HG03558 (cell line): ENCODE results near the gene PCNA.

ENCODE experiments used
- ATAC-seq: cut with Tn5 transposase; IDR thresholded peaks from one replicate; pipeline ENCODE4 v1.9.1; 2021; ENCODE audit warnings: moderate number of reproducible peaks; ENCODE audit not compliant: unreplicated experiment; ENCODE audit errors: extremely low read depth

The PCNA gene

DNA sequence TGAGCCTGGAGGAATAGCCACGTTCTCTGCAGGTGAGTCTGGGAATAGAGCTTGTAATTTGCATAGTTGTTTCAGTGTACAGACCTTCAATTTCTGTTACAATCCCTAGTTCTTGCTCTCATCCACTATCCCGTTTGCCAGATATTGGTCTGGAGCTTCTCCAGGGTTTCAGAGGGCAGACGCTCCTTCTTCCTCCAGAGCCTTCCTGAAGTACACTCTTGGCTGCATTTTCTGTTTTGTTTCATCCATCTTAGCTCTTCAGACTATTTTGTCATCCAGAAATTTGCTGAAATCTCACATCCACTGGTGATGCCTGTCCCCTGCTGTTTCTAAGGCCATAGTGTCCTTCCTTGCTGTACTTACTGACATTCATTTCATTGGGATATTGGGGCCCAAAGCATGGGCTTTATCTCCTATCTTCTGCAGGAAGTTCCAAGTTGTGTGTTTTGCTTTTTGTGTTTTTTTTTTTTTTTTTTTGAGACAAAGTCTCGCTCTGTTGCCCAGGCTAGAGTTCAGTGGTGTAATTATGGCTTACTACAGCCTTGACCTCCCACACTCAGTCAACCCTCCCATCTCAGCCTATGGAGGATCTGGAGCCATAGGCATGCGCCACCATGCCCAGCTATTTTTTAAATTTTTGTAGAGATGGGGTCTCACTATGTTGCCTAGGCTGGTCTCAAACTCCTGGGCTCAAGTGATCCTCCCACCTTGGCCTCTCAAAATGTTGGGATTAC is 25.8 kb upstream of the PCNA start:
- no peak for ATAC-seq

DNA sequence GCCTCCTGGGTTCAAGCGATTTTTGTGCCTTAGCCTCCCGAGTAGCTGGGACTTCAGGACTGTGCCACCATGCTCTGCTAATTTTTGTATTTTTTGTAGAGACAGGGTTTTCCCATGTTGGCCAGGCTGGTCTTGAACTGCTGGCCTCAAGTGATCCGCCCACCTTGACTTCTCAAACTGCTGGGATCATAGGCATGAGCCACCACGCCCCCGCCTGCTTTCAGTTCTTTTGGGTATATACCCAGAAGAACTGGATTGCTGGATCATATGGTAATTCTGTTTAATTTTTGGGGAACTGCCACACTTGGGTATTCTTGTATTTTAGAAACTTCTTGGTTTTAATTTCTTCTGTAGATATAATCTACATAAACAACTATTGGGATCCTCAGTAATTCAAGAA is 24.1 kb upstream of the PCNA start:
- no peak for ATAC-seq

DNA sequence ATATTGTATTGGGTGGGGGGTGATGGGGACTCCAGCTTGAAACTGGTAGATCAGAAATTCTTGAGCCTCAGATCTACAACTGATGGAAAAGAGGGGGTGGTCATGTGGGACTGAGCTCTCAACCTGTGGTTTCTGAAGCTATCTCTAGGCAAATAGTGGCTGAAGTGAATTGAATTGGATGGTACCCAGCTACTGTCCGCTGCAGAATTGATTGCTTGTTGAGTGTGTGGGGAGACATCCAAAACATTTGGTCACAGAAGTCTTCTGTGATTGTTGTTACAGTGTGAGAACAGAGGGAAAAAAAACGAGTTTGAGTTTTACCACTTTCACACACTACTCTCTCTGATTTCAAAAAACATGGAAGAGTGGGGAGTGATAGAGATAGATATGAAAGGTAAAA is 21.9 kb upstream of the PCNA start:
- ATAC-seq, result no peak

DNA sequence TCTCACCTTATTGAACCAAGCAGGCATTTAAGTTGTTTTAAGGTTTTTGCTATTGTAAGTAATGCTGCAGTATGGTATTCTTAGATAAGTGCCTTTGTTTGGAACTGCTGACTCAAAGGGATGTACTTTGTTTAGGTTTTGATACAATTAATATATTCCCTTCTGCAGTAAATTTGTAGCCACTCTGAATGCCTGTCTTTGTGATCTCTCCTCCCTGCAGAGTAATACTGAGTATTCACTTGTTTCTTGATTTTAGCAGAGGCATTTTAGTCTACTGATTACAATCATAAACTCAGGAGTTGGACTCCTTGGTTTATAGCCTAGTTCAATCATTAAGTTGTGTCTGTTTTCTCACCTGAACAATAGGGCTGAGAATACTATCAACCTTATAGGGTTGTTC is 20.4 kb upstream of the PCNA start:
- no peak for ATAC-seq

DNA sequence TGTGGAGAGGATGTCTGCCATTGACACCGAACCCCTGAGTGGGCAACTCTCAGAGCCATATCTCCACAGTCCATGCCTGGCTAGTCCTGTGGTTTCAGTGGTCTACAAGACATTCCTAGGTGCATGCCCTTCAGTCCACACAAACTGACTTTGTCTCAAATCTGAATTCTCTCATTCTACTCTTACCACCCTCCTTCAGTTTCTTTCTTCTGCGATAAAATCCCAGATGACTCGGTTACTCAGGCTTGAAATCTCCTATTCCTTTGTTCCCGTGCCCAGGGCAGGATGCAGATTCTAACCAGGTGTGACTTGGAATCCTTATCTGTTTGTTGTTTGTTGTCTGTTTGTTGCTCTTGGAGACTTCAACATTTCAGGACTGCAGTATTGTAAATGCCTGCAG is 16.3 kb upstream of the PCNA start:
- ATAC-seq, result no peak

DNA sequence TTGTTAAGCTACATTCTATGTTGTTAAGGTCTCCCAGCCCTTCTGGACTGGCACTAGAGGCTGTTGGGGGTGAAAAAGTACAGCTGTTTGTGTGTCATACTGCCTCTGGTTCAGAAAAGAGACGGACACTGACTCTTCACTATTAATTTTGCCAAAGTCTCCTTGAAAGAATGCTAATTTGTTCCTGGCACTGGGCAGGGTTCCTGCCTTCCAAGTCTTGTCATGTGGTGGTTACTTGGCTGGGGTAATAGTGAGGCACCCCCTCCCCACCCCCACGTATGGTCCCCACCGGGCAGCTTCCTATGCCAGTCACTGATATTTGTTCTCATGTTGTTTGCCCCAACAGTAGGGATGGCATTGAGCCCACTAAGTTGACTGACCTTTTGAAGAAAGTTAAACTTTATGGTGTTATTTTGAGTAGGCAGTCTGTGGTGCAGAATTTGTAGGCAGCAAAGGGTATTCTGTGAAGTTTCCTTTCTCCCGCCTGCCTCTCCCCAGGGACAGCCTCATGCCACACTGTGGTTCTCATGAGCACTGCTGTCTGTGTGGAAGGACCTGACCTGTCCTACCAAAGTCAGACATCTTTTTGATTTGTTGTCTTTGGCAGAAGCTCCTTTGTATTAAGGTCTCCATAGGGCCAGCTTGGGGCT is 15.7 kb upstream of the PCNA start:
- no peak for ATAC-seq

DNA sequence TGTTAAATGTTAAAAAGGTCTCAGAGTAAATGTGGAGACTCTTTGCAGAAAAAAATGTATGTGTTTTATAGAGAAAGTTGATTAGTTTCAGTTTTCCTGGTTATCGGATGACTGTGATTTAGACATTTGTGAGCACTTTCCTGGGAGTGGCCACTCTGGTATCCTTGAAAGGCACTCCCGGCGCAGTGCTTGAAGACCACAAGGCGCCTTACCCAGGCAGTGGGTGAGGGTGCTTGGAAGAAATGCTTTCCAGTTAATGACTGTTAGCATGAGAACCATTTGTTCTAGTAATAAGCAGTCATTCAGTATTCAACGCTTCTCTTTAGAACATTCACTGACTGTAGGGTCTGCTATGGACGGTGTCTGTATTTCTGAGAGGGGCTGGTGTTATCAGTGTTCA is 14.2 kb upstream of the PCNA start:
- no peak for ATAC-seq

DNA sequence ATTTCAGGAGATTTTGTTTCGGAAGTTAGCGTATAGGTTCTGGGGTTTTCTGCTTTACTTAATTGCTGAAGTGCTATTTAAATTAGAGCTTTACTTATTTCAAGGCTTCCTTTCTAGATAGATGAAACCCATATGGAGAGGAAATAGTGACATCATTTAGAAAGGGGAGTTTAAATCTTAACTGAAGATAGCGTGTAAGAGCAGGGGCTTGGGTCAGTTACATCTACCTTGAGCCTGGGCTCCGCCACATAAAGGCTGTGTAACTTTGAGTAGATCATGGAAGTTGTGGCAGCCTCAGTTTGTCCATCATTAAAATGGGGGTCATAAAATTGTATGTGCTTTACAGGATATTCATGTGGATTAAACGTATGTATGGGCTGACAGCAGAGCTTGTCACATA is 11.7 kb upstream of the PCNA start:
- no peak for ATAC-seq

DNA sequence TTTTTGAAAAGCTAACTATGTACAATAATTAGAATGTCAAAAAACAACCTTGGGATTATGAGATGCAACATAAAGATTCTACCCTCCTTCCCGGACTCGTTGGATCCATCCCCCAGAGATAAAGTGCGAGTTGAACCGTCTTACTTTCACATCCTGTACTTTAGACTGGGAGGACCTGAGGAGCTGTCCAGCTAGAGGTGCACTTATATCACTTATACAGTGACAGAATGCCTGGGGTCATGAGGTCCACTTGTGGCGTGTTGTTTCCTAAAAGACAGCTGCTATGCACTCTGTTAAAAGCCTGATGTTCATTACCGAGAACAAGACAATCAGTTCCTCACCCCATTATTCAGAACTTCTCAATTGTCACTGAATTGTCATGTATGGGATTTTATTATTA is 9.1 kb upstream of the PCNA start:
- no peak for ATAC-seq

DNA sequence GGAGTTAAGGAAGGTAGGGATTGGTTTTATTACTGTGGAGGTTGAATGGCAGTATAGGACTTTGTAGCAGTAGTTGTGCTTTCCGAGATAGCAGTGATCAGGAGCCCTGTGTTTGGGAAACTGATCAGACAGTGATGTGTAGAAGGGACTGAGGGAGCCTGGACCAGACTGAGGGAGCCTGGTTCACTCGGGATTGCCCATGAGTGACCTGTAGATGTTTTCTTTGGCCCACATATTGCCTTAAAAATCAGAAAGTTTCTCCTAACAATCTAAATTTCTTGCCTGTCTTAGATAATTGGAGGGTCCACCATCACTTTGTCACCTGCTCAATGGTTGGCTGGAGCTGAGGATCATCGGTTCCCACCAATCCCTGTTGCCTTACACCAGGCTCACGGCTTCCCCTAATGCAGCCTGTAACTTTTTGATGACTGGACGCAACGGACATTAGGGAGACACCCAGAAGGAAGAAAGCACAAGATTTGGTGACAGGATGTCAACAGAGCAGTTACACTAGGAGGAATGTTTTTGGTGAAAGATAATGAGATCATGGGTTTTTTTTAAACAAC is 8.2 kb upstream of the PCNA start:
- ATAC-seq, result no peak

DNA sequence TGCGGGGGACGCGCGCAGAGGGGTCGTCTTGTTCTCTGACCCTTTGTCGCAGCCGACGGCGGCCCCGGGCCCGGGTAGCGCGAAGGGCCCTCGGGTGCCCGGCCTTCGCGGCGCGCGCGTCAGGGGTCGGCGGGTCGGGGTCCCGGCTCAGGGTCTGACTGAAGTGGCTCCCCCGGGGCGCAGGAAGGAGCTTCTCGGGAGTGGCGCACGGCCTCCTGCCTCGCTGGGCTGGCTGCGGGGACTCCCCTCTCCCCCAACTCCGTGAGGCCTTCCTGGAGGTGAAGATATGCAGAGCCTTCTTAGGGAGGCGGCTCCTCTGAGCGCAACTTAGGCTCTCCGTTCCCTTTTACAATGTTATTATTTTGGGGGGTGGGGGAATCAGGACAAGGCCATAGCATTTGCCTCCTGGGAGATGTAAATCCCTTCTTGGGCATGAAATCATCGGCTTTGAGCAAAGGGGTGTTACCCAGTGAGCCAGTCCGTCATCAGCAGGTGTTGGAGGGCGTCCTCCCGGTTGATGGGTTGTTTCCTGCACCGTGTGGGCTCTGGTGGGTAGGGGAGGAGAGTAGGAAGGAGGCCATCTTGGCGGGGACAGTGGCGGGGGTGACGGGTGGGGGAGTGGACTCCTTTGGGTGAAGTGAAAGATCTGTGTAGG is 7.6 kb upstream of the PCNA start:
- ATAC-seq, result peak; percentile 8

DNA sequence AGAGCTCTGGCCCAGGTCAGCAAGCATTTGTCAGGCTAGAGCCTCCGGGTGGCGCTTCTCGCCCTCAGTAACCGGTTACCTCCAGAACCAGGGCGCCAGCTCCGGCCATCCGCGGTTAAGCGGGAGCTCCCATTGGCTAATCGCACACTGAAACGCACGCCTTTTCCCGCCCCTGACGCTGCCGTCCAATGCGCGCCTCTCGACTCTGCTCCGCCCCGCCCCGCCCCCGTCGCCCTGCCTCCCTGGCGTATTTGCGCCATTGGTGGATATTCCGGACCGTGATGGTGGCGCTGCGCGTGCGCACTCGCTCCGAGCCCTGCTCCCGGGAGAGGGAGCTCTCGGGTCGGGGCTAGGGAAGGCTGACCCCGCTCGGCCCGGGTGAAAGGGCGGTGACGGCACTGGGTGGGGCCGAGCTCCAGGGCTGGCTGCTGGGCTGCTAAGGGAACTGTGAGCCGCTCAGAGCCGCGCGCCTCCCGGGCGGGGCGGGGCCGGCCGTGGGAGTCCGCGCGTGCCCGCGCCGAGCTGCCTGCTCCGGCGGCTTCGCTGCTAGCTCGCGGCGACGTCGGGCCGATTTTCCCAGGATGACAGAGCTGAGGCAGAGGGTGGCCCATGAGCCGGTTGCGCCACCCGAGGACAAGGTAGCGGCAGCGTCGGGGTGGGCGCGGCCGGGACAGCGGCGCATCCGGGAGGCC is 6.9 kb upstream of the PCNA start, which contains the start of gene CDS2:
Gene CDS2, plus strand, starts transcription at position 497 of the 692 bp plus-strand sequence. Its CDS starts 85 bp downstream, at position 582.
- peak; percentile 65 for ATAC-seq

DNA sequence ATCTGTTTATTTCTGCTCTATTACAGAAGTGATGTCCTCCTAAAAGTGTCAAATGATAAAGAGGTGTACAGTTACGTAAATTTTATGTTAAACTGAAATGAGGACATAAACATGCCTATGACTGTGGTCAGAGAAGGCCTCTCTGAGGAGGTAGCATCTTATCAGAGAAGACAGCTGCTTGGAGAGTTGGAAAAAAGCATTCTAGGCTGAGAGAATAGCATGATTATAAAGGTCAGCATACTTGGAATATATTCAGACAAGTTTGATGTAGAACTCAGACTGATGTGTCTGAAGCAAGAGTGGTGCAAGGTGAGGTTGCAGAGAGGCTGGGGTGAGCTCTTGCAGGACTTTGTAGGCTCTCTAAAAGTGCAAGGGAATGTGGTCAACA is 3.1 kb upstream of the PCNA start:
- ATAC-seq, result no peak

DNA sequence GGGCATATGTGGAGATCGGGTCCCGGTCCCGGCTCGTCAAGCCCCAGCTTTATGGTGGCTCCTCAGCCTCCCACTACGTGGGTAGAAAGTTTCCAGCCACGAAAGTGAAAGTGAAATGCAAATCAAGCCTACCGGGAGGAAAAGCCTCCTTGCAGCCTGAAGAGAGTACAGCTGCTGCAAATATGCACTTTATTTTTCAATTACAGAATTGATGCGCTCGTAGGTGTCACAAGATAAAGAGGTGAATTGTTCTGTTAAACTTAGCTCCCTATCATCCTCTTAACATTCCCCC is 373 bp upstream of the PCNA start:
- no peak for ATAC-seq

DNA sequence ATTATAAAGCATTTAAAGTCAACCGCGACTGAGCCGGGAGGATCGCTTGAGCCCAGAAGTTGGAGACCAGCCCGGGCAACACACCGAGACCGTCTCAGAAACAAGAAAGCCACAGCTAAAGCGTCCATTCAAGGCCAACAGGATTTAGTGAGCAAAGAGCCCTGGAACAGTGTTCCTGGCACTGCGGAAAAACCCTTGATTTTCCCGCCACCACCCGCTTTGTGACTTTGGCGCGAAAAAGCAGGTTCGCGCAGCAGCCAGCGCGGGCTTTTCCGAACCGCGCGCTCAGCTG is 669 bp downstream of the PCNA start:
- ATAC-seq, result no peak

DNA sequence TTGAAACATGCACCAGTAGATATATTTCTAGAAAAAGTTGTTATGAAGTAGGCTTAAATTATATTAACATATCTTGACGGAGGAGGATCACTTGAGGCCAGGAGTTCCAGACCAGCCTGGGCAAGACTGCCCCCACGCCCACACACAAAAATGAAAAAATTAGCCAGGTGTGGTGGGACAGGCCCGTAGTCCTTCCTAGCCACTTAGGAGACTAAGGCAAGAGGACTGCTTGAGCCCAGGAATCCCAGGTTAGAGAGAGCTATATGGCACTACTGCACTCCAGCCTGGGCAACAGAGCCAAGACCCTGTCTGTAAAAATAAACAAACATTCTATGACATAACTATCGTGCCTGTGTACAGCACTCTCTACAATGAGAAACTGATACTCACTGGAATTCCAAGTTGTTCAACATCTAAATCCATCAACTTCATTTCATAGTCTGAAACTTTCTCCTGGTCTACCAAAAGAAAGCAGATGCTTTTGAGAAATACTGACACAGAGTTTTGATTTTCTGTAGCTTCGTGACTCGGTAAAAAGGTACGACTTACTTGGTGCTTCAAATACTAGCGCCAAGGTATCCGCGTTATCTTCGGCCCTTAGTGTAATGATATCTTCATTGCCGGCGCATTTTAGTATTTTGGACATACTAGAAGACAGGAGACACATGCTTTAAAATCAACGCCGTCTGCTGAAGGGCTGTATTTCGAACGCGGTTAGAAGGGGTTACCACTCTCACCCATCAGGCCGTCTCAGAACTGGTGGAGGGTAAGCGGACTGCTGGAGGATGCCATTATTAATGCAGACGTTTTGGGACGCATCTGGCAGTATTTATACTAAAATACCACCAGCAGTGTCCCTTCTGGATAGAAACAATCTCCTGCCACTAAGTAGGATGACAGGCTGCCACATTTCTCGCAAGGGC is 1.3 kb downstream of the PCNA start:
- ATAC-seq, result no peak

DNA sequence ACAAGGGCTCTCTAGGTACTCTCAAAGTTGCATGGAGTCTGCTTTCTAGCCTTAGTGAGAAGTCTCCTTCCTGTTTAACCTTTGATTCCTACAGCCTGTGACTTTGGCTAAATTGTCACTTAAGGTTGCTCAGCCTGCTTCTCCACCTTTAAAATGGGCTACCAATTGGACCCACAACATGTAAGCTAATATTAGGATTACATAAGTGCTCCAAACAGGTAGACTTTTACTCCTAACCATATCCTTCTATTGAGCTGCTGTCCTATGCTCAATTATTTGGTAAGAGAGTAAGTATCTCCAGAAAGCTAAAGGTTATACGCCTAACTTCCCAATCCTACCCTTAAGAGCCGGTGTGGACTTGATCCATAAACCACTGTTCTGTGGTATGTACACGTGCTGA is 2.9 kb downstream of the PCNA start:
- no peak for ATAC-seq

DNA sequence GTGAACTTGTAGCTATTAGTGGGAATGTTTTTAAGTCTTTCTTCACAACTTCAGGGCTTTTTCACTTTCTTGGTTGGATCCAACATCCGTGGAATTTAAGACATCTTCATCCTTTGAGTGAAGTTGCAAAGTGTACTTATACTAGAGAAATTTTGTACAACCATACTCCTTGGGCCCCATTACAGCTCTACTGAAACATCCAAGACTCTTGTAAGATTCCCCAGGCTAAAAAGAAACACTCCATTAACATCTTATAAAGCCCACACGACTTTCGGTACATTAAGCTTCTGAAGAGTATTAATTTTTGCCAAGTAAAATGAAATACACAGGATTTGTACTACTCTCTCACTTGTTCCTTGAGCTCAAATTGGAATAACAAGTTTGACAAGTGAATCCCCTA is 5.4 kb downstream of the PCNA start:
- ATAC-seq, result no peak

DNA sequence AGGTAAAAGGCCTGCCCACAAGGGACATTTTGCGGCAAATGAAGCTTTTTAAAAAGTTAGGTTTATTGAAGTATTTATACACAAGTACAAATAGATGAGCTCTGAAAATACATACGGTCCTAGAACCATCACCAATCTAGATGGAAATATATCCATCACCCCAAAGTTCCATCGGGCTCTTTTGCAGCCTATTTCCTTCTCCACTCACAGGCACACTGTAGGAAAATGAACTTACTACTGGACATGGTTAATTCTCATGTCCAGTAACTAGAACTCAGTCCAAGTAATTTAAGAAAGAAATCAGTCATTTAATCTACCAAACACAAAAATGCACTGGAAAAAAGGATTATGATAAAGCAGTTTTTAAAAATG is 6.2 kb downstream of the PCNA start:
- ATAC-seq, result no peak

DNA sequence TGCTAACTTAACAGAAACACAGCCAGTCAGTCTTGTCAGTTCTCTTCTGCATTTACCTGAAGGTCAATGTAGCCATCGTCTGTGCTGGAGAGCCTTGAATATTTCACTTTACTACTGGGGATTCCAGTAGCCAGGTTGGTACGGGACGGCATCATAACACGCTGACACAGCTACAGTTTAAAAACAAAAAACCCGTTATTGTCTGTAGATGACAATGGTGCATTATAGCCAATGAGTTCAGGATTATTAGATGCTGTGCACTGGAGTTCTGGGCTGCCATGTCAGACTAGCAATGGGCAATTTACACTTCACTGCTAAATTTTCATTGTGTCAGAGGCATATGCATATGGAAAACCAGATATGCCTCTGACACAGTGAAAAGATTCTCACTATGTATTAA is 10.5 kb downstream of the PCNA start:
- ATAC-seq, result no peak
